ENCODE measurements around the gene KLF16. TPM values are rescaled to one million over a fixed set of nuclear protein-coding genes. Genes with fewer than 3 reads are reported as not detected.

KLF16 gene
- total RNA-seq, 1 experiment from 2014 or later, result 32.3 TPM

GRCh38 chr19:1867349-1867724 lies 4.0 kb upstream of the KLF16 start:
- no TSS peak for BruUV-seq (replicated peaks)
- H3K27ac Mint-ChIP-seq (ENCODE audit: unreplicated experiment), result no peak overlapping the region
- H3K36me3 Mint-ChIP-seq (ENCODE audit: insufficient read depth, unreplicated experiment), result peaks cover 29% of the 10 kb centered on the region
- H3K4me3 Mint-ChIP-seq (ENCODE audit: low read depth, unreplicated experiment), result no peak overlapping the region
- DNase-seq, result no peak
- H3K4me1 Mint-ChIP-seq (ENCODE audit: low read depth, unreplicated experiment), result no peaks in the 10 kb centered on the region
- CTCF ChIA-PET, result interaction anchor here (0.8 kb wide), 1 partner anchor 29 kb away, joined by 4 read pairs; no protein-coding TSS in a partner anchor
- intact Hi-C loops (cut with micrococcal nuclease; ENCODE audit: unreplicated experiment), result no loop called here
- no peaks in the 10 kb centered on the region for H3K9me3 Mint-ChIP-seq (ENCODE audit: low read depth, unreplicated experiment)
- no peaks in the 10 kb centered on the region for H3K27me3 Mint-ChIP-seq (ENCODE audit: unreplicated experiment)
- TF ChIP-seq, protein P1, sequence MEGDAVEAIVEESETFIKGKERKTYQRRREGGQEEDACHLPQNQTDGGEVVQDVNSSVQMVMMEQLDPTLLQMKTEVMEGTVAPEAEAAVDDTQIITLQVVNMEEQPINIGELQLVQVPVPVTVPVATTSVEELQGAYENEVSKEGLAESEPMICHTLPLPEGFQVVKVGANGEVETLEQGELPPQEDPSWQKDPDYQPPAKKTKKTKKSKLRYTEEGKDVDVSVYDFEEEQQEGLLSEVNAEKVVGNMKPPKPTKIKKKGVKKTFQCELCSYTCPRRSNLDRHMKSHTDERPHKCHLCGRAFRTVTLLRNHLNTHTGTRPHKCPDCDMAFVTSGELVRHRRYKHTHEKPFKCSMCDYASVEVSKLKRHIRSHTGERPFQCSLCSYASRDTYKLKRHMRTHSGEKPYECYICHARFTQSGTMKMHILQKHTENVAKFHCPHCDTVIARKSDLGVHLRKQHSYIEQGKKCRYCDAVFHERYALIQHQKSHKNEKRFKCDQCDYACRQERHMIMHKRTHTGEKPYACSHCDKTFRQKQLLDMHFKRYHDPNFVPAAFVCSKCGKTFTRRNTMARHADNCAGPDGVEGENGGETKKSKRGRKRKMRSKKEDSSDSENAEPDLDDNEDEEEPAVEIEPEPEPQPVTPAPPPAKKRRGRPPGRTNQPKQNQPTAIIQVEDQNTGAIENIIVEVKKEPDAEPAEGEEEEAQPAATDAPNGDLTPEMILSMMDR (IDR thresholded peaks at IDR 0.05; ENCODE audit: unreplicated experiment), result no peak

DNA sequence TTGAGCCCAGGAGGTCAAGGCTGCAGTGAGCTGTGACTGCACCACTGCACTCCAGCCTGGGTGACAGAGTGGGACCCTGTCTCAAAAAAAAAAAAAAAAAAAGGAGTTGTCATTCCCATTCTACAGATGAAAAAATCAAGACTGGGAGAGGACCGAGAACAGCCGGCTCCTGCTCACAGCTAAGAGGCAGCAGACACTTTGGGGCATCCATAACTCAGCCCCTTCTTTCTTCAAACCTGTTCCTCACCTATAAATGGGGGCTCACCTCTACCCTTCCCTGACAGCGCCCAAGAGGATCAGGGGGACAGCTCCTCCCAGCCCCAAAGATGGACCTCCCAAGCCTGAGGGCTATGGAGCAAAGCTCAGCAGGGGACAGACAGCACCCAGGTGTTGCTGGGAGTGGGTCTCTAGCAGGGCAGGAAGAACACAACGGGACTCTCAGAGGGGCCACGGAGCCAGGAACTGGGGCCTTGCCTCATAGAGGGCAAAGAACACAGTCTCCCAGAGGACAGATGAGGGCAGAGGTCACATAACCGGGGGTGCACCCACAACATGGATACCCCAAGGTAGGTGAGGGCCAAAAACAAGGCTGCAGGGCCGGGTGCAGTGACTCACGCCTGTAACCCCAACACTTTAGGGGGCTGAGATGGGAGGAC lies 3.4 kb upstream of the KLF16 start:
- H3K4me3 Mint-ChIP-seq (ENCODE audit: low read depth, unreplicated experiment), result no peak overlapping the region
- intact Hi-C loops (cut with micrococcal nuclease; ENCODE audit: unreplicated experiment), result no loop called here
- no peak for DNase-seq
- no peaks in the 10 kb centered on the region for H3K4me1 Mint-ChIP-seq (ENCODE audit: low read depth, unreplicated experiment)
- H3K9me3 Mint-ChIP-seq (ENCODE audit: low read depth, unreplicated experiment), result no peaks in the 10 kb centered on the region
- peaks cover 34% of the 10 kb centered on the region for H3K36me3 Mint-ChIP-seq (ENCODE audit: insufficient read depth, unreplicated experiment)
- no TSS peak for BruUV-seq (replicated peaks)
- TF ChIP-seq, protein P1 (IDR thresholded peaks at IDR 0.05; ENCODE audit: unreplicated experiment), result no peak
- CTCF ChIA-PET, result interaction anchor here (0.7 to 0.8 kb wide), 2 partner anchors 29 to 506 kb away, joined by 4 to 8 read pairs; no protein-coding TSS in a partner anchor
- H3K27ac Mint-ChIP-seq (ENCODE audit: unreplicated experiment), result no peak overlapping the region
- H3K27me3 Mint-ChIP-seq (ENCODE audit: unreplicated experiment), result no peaks in the 10 kb centered on the region

DNA sequence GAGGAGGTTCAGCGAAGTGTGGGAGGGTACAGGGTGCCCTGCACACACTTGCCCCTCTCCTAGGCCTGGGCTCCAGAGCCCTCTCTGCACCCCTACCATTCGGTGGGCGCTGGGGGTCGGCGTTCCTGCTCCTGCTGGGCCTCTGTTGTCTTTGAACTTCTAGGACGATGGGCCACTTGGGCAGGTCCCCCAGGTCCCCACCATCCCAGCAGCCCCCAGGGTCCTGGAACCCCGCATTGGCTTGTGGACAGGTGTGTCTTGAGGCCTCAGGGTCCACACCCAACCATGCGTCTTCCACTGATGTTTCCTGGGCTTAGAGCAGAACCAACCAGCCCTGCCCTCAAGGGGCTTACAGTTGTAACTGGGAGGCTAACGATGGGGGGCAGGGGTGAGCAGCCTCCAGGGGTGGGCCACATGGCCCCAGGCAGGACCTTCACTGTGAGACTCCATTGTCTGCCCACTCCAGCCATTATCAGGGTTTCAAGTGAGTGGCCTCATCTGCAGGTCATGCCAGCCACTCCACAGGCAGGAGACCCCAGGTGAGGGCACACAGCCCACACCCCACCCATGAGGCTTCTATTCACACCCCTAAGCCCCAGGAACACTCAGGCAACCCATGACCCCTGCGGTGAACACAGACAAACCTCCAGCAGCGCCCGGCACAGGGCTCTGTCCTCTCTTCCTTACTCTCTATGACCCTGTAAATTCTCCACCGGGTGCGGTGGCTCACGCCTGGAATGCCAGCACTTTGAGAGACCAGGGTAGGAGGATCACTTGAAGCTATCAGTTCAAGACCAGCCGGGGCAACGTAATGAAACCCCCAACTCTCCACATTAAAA lies 2.0 kb upstream of the KLF16 start:
- Mint-ChIP-seq H3K4me3 (ENCODE audit: low read depth, unreplicated experiment) (peak overlapping the region; percentile 70), H3K27me3 (ENCODE audit: unreplicated experiment) (no peaks in the 10 kb centered on the region), H3K36me3 (ENCODE audit: insufficient read depth, unreplicated experiment) (peaks cover 46% of the 10 kb centered on the region), H3K27ac (ENCODE audit: unreplicated experiment) (no peak overlapping the region), H3K9me3 (ENCODE audit: low read depth, unreplicated experiment) (no peaks in the 10 kb centered on the region), H3K4me1 (ENCODE audit: low read depth, unreplicated experiment) (no peaks in the 10 kb centered on the region)
- BruUV-seq (replicated peaks), result no TSS peak
- TF ChIP-seq, protein P1 (IDR thresholded peaks at IDR 0.05; ENCODE audit: unreplicated experiment), result no peak
- intact Hi-C loops (cut with micrococcal nuclease; ENCODE audit: unreplicated experiment), result no loop called here
- no peak for DNase-seq
- CTCF ChIA-PET, result interaction anchor here (0.6 to 1.2 kb wide), 2 partner anchors 9 to 39 kb away, joined by 10 to 11 read pairs; no protein-coding TSS in a partner anchor

DNA sequence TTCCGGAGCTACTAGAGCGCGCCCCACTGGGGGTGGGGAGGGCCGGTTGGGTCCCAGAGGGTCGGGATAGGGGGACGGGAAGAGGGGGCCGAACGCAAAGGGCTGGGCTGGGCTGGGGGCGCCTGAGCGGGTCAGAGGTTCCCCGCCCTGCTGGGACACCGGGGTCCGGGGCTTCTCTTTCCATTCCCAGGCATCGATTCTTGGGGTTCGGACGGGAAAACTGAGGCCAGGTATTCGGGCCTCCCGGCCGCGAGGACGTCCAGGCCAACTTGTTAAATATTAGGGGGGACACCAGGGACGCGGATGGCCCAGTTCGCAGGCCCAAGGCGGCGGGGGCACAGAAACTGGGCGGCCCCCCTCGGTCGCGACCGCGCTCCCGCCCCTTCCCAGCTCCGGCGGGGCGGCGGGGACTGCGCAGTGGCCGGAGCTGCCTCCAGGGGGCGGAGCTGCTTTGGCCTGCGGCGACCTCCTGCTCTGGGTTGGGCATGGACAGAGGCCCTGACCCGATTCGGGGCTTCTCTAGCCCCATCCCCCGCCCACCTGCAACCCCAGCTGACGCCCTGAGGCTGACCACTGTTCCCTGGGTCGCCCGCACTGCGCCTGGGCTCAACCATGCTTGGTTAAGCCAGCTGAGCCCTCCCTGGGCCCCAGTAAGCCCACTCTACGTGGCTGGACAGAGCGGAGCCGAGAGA lies 1.2 kb upstream of the KLF16 start:
- BruUV-seq (replicated peaks), result TSS peak; percentile 73
- Mint-ChIP-seq H3K4me3 (ENCODE audit: low read depth, unreplicated experiment) (peak overlapping the region; percentile 70), H3K27ac (ENCODE audit: unreplicated experiment) (no peak overlapping the region), H3K9me3 (ENCODE audit: low read depth, unreplicated experiment) (no peaks in the 10 kb centered on the region), H3K4me1 (ENCODE audit: low read depth, unreplicated experiment) (no peaks in the 10 kb centered on the region), H3K27me3 (ENCODE audit: unreplicated experiment) (no peaks in the 10 kb centered on the region), H3K36me3 (ENCODE audit: insufficient read depth, unreplicated experiment) (peaks cover 46% of the 10 kb centered on the region)
- CTCF ChIA-PET, result interaction anchor here (0.5 to 1.2 kb wide), 4 partner anchors 10 to 162 kb away, joined by 3 to 10 read pairs (median 4); no protein-coding TSS in a partner anchor
- intact Hi-C loops (cut with micrococcal nuclease; ENCODE audit: unreplicated experiment), result no loop called here
- DNase-seq, result peak; percentile 78
- TF ChIP-seq, protein P1 (IDR thresholded peaks at IDR 0.05; ENCODE audit: unreplicated experiment), result peak; percentile 63
